HG03460 (cell line): ENCODE measurements around the gene OR52E8.

ENCODE experiments used
- ATAC-seq: cut with Tn5 transposase; IDR thresholded peaks from one replicate; pipeline ENCODE4 v1.9.1; 2021; ENCODE audit not compliant: unreplicated experiment

Gene OR52E8

GRCh38 chr11:5857590-5857989 lies at the start of gene OR52E8:
TSS of gene OR52E8 (minus strand) at chr11:5857690. CDS start at chr11:5857690, 0 bp downstream.
- no peak for ATAC-seq

- no peak for ATAC-seq
These were observed 42.0 kb upstream of the OR52E8 start for GRCh38 chr11:5899534-5899933.

- ATAC-seq, result no peak
These were observed 35.4 kb upstream of the OR52E8 start, which contains the start of gene OR52E5 for GRCh38 chr11:5892908-5893307. TSS of gene OR52E5 (plus strand) at chr11:5893208. CDS start at chr11:5900777, 7,569 bp downstream.

- ATAC-seq, result no peak
These were observed 33.8 kb upstream of the OR52E8 start for GRCh38 chr11:5891216-5891800.

- ATAC-seq, result no peak
These were observed 30.2 kb upstream of the OR52E8 start for GRCh38 chr11:5887661-5888060.

- ATAC-seq, result no peak
These were observed 29.7 kb upstream of the OR52E8 start for GRCh38 chr11:5887172-5887571.

GRCh38 chr11:5881756-5882155 lies 24.3 kb upstream of the OR52E8 start:
- ATAC-seq, result no peak

- ATAC-seq, result no peak
These were observed 22.8 kb upstream of the OR52E8 start, which contains the start of gene OR52E4 for GRCh38 chr11:5880329-5880728. TSS of gene OR52E4 (plus strand) at chr11:5880629. CDS start at chr11:5884293, 3,664 bp downstream.

GRCh38 chr11:5878564-5878963 lies 21.1 kb upstream of the OR52E8 start:
- ATAC-seq, result no peak

- no peak for ATAC-seq
These were observed 8.3 kb upstream of the OR52E8 start for GRCh38 chr11:5865826-5866225.

- ATAC-seq, result no peak
These were observed 6.5 kb downstream of the OR52E8 start for GRCh38 chr11:5851002-5851401.

GRCh38 chr11:5847711-5848110 lies 9.8 kb downstream of the OR52E8 start:
- no peak for ATAC-seq

- ATAC-seq, result no peak
These were observed 10.8 kb downstream of the OR52E8 start for GRCh38 chr11:5846701-5847100.

- ATAC-seq, result no peak
These were observed 15.7 kb downstream of the OR52E8 start, which contains the start of gene OR52E6 for GRCh38 chr11:5841797-5842196. TSS of gene OR52E6 (minus strand) at chr11:5841897. CDS start at chr11:5841897, 0 bp downstream.

- no peak for ATAC-seq
These were observed 19.8 kb downstream of the OR52E8 start for GRCh38 chr11:5837695-5838094.

GRCh38 chr11:5833446-5833845 lies 24.0 kb downstream of the OR52E8 start:
- no peak for ATAC-seq

- ATAC-seq, result no peak
These were observed 26.2 kb downstream of the OR52E8 start for GRCh38 chr11:5831196-5831829.

GRCh38 chr11:5818245-5818886 lies 39.1 kb downstream of the OR52E8 start:
- ATAC-seq, result no peak

GRCh38 chr11:5815534-5815933 lies 42.0 kb downstream of the OR52E8 start:
- no peak for ATAC-seq

- ATAC-seq, result no peak
These were observed 47.3 kb downstream of the OR52E8 start for GRCh38 chr11:5809905-5810795.

- peak; percentile 40 for ATAC-seq
These were observed 48.4 kb downstream of the OR52E8 start for GRCh38 chr11:5809122-5809519.
